Mucosa of descending colon (tissue), 3 donors: Measurements from ENCODE around the gene KANK4. TPM values are rescaled to one million over a fixed set of nuclear protein-coding genes. Genes with fewer than 3 reads are reported as not detected.

Experiments
- ATAC-seq: fragments of 200-7000 bp; cut with Tn5 transposase; one replicate; pipeline ENCODE4 v1.9.1; 2020; ENCODE audit warnings: mild to moderate bottlenecking, moderate library complexity
- DNase-seq, 3 donors: peaks; one replicate each; pipeline ENCODE4 v3.0.0-alpha.2; 2020
- H3K36me3 ChIP-seq: fragments of 200-600 bp; one replicate; pipeline ENCODE4 v1.8.0; 2021; ENCODE audit warnings: low read depth, mild to moderate bottlenecking
- H3K4me1 ChIP-seq: fragments of 200-600 bp; one replicate; pipeline ENCODE4 v1.8.0; 2021; ENCODE audit warnings: low read depth, mild to moderate bottlenecking
- H3K4me3 ChIP-seq: fragments of 200-600 bp; one replicate; pipeline ENCODE4 v1.8.0; 2021; ENCODE audit warnings: mild to moderate bottlenecking
- H3K9me3 ChIP-seq: fragments of 200-600 bp; one replicate; pipeline ENCODE4 v1.8.0; 2021; ENCODE audit warnings: mild to moderate bottlenecking
- CTCF ChIP-seq: fragments of 200-600 bp; IDR thresholded peaks from one replicate; pipeline ENCODE4 v1.8.0; 2022; ENCODE audit warnings: antibody characterized with exemption, mild to moderate bottlenecking
- intact Hi-C, 2 donors: fragments of 100-400 bp; cut with DNase I in 1 of 2; cut with micrococcal nuclease in 1 of 2; formaldehyde crosslinking; loops; one replicate each; pipeline versions ENCODE4 v1.11.0 to v1.11.1; 2022; cut with DNase I, micrococcal nuclease
- total RNA-seq, 3 donors: library from RNA; stranded (reverse); fragmentation: NEBNext Ultra II Directional in 2 of 3; extraction: Animal tissue kit (Norgen Biotek cat#: 25700) in 2 of 3; gene quantifications; one replicate each; pipeline versions ENCODE4 v1.2.1 to v1.2.4, GENCODE V29; 2021 to 2023
- donor health status: DM: no; HTN: no; CAD: no; lungs with moderate emphysema.
- donor health status: DM: no; HTN: no; CAD: no.
- donor health status: DM: no; HTN: yes; CAD: no.

KANK4 gene
- total RNA-seq, 3 donors from 2014 or later, result 1.6 to 2.6 (median 1.7) TPM

DNA sequence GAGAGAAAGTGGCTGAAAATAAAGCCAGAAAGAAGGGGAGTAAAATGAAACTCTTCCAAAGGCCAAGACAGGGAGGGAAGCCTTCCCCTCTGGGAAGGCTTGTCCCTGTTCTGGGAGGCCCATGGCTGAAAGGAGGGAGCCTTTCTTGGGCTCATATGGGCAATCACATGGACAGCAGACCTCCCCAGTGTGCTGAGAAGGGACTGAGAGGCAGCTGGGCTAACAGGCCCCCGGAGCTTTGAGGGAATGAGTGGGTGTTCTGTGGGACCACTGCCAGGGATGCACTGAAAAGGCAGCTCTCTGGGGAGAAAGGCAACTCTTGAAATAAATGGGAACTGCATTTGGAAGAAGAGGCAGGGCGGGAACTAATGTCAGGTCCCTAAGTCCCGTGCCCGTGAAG is 39.1 kb downstream of the KANK4 start:
- no peaks in the 10 kb centered on the region for H3K9me3 ChIP-seq
- no peaks in the 10 kb centered on the region for H3K36me3 ChIP-seq
- intact Hi-C loops, result no loop called here
- ATAC-seq (no peak), DNase-seq (no peak)
- no peaks in the 10 kb centered on the region for H3K4me1 ChIP-seq
- TF ChIP-seq CTCF, result no peak
- no peak overlapping the region for H3K4me3 ChIP-seq

DNA sequence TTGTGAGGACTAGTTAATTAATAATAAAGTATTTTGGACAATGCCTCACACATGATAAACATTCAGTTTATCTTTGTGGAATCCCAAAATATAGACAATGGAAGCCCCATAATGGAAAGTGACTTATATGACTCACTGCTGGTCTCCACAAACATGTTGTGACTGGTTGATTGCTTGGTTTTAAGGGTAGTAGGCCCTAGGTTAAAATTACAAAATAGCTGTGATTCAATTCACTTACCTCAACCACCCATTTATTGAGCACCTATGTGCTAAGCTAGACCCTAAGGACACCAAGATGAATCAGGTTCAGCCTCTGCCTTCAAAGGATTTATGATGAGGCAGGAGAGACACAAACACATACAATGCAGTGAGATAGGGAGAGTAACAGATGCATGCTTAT is 42.4 kb downstream of the KANK4 start:
- no peaks in the 10 kb centered on the region for H3K9me3 ChIP-seq
- H3K4me1 ChIP-seq, result no peaks in the 10 kb centered on the region
- H3K4me3 ChIP-seq, result no peak overlapping the region
- no peaks in the 10 kb centered on the region for H3K36me3 ChIP-seq
- ATAC-seq (no peak), DNase-seq (no peak)
- no peak for TF ChIP-seq CTCF
- intact Hi-C loops, result no loop called here

DNA sequence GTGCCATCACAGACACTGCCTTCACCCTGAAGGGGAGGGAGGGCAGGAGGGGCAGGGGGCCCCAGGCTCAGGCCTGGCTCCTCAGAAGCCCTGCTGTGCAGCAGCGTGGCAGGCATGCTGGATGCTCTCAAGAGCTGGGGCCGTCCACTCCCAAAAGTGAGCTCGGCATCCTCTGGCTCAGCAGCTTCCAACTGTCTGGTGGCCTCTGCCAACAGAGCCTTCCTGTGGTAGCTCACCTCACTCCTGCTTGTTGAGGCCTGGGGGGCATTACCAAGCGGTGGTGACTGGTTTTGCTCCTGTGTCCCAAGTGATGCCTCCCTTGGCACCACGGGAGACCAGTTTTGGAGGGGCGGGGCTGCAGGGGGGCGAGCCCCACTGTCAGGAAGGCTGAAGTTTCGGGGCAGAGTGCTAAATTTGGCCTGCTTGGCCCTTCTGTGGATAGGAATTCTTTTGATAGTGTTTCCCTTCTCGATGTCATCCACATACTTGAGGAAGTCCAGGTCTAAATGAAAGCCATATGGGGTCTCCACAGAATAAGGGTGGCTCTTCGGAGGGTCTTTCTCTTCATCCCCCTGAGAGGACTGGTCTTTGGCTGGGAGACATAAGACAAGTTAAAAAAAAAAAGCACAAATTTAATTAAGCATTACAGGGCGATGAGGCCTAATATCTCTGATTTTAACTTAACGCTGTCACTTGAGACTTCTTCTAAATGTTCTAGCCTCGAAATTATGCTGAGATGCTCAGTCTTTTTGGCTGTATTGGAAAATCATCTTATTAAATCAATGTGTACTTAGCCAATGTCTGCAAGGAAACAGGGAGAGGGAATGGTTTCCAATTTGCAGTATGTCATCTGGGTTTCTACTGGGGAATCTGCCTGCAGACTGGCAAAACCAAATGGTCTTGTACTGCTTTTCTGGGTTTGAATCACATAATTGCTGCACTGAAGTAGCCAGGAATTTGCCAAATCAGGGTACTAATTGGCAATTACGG is 44.4 kb downstream of the KANK4 start:
- no peak for ATAC-seq
- Histone ChIP-seq H3K36me3 (no peaks in the 10 kb centered on the region), H3K4me3 (no peak overlapping the region), H3K9me3 (no peaks in the 10 kb centered on the region), H3K4me1 (no peaks in the 10 kb centered on the region)
- no peak for TF ChIP-seq CTCF
- no peak for DNase-seq
- intact Hi-C loops, result no loop called here

- Histone ChIP-seq H3K36me3 (no peaks in the 10 kb centered on the region), H3K9me3 (no peaks in the 10 kb centered on the region), H3K4me1 (no peaks in the 10 kb centered on the region), H3K4me3 (no peak overlapping the region)
- ATAC-seq (no peak), DNase-seq (no peak)
- no peak for TF ChIP-seq CTCF
- intact Hi-C loops, result no loop called here
Observed at GRCh38 chr1:62273953-62274352, 45.3 kb downstream of the KANK4 start.

DNA sequence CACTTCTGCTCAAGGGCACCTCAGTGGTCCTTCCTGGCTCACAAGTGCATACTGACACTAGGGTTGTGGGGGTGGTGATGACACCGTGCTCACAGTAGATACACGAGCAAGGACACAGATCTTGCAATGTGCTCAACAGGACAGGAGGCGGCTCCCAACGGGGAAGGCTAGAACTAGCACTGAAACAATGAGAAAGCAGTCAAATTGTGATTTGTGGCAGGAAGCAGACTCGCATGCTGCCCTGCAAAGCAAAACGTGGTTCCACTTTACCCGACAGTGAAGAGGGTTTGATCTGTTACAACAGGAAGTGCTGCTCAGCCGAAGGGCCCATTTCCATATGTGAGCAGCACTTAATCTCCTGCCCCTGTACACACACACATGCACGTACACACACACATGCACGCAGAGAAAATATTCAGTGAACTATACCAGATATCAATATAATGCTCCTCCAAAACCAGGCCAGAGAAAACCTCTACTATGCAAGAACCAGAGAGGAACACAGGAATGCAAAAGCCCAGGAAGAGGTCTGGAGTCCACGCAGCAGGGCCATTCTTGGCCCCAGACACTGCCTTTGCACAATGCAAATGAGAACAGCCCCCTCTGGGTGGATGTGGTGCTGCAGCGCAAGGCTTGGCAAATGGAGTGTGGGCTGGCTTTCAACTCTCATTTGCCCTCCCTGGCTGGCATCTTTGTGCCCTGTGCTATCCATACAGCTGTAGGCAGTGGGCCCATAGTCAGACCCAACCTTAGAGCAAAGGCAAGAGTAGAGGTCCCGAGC is 47.1 kb downstream of the KANK4 start:
- TF ChIP-seq CTCF, result no peak
- Histone ChIP-seq H3K4me3 (no peak overlapping the region), H3K4me1 (no peaks in the 10 kb centered on the region), H3K9me3 (no peaks in the 10 kb centered on the region), H3K36me3 (no peaks in the 10 kb centered on the region)
- intact Hi-C loops, result no loop called here
- ATAC-seq (peak; percentile 55), DNase-seq (no peak)
